ENCODE data around the gene TSPY2. TPM values are rescaled to one million over a fixed set of nuclear protein-coding genes. Genes with fewer than 3 reads are reported as not detected.
"Not testable (repeated sequence)": the region's sequence is repeated elsewhere in the genome, so short reads cannot be mapped to it uniquely, and the experiment has no call there.

Gene TSPY2, protein sequence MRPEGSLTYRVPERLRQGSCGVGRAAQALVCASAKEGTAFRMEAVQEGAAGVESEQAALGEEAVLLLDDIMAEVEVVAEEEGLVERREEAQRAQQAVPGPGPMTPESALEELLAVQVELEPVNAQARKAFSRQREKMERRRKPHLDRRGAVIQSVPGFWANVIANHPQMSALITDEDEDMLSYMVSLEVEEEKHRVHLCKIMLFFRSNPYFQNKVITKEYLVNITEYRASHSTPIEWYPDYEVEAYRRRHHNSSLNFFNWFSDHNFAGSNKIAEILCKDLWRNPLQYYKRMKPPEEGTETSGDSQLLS
- not detected in 2 replicates for total RNA-seq (ENCODE audit: low replicate concordance)

DNA sequence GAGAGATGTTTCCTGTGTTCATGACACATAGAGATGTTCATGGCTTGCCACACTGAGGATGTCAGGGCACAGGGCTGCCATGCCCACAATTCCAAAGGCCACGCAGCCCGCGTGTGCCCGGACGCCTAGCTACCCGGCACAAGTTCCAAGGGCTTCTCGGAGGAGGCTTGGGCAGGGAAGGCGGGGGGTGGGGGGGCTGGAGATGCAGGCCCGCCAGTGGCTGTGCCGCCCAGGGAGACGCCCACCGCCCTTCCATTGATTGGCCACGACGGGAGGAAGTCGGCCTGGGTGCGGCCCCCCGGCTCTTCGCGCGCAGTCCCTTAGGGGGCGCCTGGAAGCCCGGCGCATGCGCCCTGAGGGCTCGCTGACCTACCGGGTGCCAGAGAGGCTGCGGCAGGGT is at the start of gene TSPY2:
TSS of gene TSPY2 (plus strand) at position 301 of the 400 bp plus-strand sequence. CDS start at position 347, 46 bp downstream.
- H3K9me3 Mint-ChIP-seq; H3K9ac ChIP-seq; H3K27ac ChIP-seq; H3K27me3 Mint-ChIP-seq (ENCODE audit: insufficient read depth, low read depth); H3K4me1 Mint-ChIP-seq; H3K4me1 ChIP-seq; H3K79me2 ChIP-seq (ENCODE audit: low read depth); H3K36me3 ChIP-seq; H3K4me3 Mint-ChIP-seq; H3K27me3 ChIP-seq; H3F3A ChIP-seq (ENCODE audit: low read depth); H3K36me3 Mint-ChIP-seq; H3K9me3 ChIP-seq (ENCODE audit: low read depth); H3K4me3 ChIP-seq; H2AFZ ChIP-seq (replicated peaks); H3K4me2 ChIP-seq; DNase-seq (ENCODE audit: low spot score); H3K27ac Mint-ChIP-seq; H4K20me1 ChIP-seq (ENCODE audit: low read depth): not testable (repeated sequence)

DNA sequence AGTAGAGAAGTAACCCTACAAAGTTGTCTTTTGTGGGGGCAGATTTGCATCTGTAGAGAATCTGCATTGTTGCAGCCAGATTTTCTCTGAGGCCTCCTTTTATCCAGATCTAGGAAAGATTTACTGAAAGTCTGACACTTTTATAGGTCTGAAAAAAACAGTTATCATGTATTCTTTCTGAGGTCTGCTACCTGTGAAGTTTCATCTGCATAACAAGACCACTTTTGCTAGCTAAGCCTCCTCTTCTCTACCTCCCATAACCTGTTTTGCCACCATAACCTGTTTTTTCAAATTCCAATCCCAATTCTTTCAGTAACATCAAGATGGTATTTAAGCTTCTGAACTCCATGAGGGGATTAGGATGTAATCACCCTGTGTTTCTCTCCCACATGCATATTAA is 36.5 kb upstream of the TSPY2 start:
- not testable (repeated sequence) for H3K27ac Mint-ChIP-seq, H3K36me3 ChIP-seq

DNA sequence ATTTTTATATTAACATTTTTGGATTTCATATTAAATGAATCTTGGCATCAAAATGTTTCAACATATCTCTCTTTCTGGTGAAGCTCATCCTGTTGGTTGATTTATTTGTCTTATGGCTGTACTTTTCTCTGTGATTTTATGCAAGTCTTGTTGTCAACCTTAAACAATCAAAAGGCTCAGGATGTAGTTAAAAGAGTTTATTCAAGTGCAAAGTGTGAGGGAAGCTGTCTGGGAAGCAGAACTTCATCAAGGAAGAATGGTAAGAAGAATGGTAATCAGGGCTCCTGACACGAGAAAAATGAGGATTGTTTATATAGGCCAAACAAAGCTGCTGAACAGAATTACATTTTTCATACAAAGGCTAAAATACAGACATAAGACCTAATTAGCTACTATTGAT is 29.0 kb upstream of the TSPY2 start:
- not testable (repeated sequence) for H3K4me2 ChIP-seq; DNase-seq (ENCODE audit: low spot score); H3K4me3 ChIP-seq; H3K27ac ChIP-seq; H2AFZ ChIP-seq (replicated peaks); H3K27me3 ChIP-seq; H3K4me3 Mint-ChIP-seq; H3K79me2 ChIP-seq (ENCODE audit: low read depth); H3K36me3 Mint-ChIP-seq; H4K20me1 ChIP-seq (ENCODE audit: low read depth); H3K4me1 ChIP-seq; H3F3A ChIP-seq (ENCODE audit: low read depth); H3K36me3 ChIP-seq; H3K4me1 Mint-ChIP-seq; H3K27ac Mint-ChIP-seq; H3K27me3 Mint-ChIP-seq (ENCODE audit: insufficient read depth, low read depth); H3K9me3 Mint-ChIP-seq; H3K9ac ChIP-seq; H3K9me3 ChIP-seq (ENCODE audit: low read depth)

More for the DNA sequence above, 36.5 kb upstream of the TSPY2 start:
- H3K27me3 Mint-ChIP-seq (ENCODE audit: insufficient read depth, low read depth); H3K9ac ChIP-seq; H3K4me1 ChIP-seq; H4K20me1 ChIP-seq (ENCODE audit: low read depth); H3K9me3 Mint-ChIP-seq; H3K9me3 ChIP-seq (ENCODE audit: low read depth); H3K4me3 Mint-ChIP-seq; H3K36me3 Mint-ChIP-seq; H2AFZ ChIP-seq (replicated peaks); H3K79me2 ChIP-seq (ENCODE audit: low read depth); DNase-seq (ENCODE audit: low spot score); H3K27me3 ChIP-seq; H3K4me1 Mint-ChIP-seq; H3F3A ChIP-seq (ENCODE audit: low read depth); H3K4me2 ChIP-seq; H3K4me3 ChIP-seq; H3K27ac ChIP-seq: not testable (repeated sequence)

DNA sequence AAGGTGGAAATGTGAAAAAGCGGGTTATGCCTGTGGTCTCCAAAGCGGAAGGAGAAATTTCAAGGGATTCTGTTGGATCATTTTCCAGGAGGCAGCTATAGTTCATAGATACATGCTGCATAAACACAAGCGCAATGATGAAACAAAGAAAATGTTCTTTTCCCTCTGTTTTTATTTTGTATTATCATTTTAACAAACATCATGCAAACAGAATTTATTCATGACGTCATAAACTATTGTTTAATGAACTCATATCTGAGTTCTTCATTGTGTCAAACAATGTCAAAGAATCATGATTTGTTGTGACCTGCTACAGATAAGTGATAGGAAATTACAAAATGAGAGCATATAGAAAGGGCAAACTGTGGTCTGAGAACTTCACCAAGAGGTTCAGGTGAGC is 23.8 kb downstream of the TSPY2 start:
- not testable (repeated sequence) for H3K4me3 Mint-ChIP-seq; H3K4me1 ChIP-seq; H3K27me3 ChIP-seq; H3K9ac ChIP-seq; H3K4me1 Mint-ChIP-seq; H3K4me2 ChIP-seq; H3K27ac ChIP-seq; H3K36me3 Mint-ChIP-seq; H3K27me3 Mint-ChIP-seq (ENCODE audit: insufficient read depth, low read depth); H3K27ac Mint-ChIP-seq; H3K79me2 ChIP-seq (ENCODE audit: low read depth); H2AFZ ChIP-seq (replicated peaks); DNase-seq (ENCODE audit: low spot score); H3K9me3 ChIP-seq (ENCODE audit: low read depth); H4K20me1 ChIP-seq (ENCODE audit: low read depth); H3K36me3 ChIP-seq; H3F3A ChIP-seq (ENCODE audit: low read depth); H3K4me3 ChIP-seq; H3K9me3 Mint-ChIP-seq
